RWPE1 (cell line): ENCODE data around the gene FEN1.

Source experiments
- CTCF ChIA-PET: fragments of 350-600 bp; sonication (Branson Sonifier 250); formaldehyde crosslinking; extraction: SDS; loops from one replicate; lab custom pipeline; 2021; lab: Yijun Ruan, JAX
- POLR2A ChIA-PET: fragments of 400-600 bp; formaldehyde crosslinking; extraction: SDS; loops from one replicate; lab custom pipeline; 2020; ENCODE audit warnings: antibody characterized with exemption; ENCODE audit not compliant: low non-redundant PET; lab: Yijun Ruan, JAX
- DNase-seq: peaks from one replicate; pipeline ENCODE4 v3.0.0; 2012; ENCODE audit warnings: low spot score
- H3K27ac ChIP-seq: fragments of 450-650 bp; 2 replicates; pipeline ENCODE4 v1.5.1; 2017
- TF ChIP-seq, protein P1 (sequence below): fragments of 450-650 bp; conservative IDR thresholded peaks from 2 replicates; pipeline ENCODE4 v1.5.1; 2017; ENCODE audit warnings: low read depth, mild to moderate bottlenecking

Gene FEN1

DNA sequence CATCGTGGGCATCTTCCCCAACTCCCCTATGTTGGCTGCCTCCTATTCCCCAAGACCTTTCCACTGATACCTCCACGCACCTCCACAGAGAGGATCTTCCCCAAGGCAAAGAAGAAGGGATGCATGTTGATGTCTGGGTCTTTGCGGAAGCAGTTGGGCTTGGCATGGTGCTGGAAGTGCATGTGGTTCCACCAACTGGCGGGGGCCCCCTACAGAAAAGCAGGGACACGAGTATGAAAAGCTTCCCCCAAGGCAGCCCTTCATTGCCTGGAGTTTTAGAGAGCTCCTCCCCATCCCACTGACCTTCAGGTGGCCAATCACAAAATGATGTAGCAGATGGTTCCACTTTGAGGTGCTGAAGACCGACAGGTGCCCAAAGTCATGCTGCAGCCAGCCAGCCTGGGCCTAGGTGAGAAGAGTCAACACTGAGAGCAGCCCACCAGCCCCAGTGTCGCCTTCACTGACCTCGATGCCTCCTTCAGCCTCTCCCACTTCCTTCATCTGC, 18.0 kb downstream of the FEN1 start:
- H3K27ac ChIP-seq, result peak overlapping the region; percentile 97
- no peak for DNase-seq
- CTCF ChIA-PET, result no interaction called here
- POLR2A ChIA-PET, result no interaction called here
- TF ChIP-seq, protein P1, sequence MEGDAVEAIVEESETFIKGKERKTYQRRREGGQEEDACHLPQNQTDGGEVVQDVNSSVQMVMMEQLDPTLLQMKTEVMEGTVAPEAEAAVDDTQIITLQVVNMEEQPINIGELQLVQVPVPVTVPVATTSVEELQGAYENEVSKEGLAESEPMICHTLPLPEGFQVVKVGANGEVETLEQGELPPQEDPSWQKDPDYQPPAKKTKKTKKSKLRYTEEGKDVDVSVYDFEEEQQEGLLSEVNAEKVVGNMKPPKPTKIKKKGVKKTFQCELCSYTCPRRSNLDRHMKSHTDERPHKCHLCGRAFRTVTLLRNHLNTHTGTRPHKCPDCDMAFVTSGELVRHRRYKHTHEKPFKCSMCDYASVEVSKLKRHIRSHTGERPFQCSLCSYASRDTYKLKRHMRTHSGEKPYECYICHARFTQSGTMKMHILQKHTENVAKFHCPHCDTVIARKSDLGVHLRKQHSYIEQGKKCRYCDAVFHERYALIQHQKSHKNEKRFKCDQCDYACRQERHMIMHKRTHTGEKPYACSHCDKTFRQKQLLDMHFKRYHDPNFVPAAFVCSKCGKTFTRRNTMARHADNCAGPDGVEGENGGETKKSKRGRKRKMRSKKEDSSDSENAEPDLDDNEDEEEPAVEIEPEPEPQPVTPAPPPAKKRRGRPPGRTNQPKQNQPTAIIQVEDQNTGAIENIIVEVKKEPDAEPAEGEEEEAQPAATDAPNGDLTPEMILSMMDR, result no peak

DNA sequence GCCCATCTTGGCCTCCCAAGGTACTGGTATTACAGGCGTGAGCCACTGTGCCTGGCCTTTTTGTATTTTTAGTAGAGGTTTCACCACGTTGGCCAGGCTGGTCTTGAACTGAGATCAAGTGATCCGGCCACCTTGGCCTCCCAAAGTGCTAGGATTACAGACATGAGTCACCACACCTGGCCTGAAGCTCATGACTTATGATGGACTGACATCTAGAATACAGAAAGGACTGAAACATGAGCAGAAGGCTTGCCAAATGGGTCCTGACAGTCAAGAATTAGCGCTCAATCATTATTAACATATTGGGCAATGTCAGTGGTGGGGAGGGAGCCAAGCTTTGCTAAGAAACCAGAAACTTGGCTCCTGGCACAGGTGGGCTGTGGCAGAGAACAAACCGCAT, 19.1 kb downstream of the FEN1 start:
- TF ChIP-seq, protein P1, result no peak
- ChIA-PET POLR2A (no interaction called here), CTCF (interaction anchor here (0.6 kb wide), 1 partner anchor 86 kb away, joined by 7 read pairs; no protein-coding TSS in a partner anchor)
- H3K27ac ChIP-seq, result peak overlapping the region; percentile 97
- no peak for DNase-seq

DNA sequence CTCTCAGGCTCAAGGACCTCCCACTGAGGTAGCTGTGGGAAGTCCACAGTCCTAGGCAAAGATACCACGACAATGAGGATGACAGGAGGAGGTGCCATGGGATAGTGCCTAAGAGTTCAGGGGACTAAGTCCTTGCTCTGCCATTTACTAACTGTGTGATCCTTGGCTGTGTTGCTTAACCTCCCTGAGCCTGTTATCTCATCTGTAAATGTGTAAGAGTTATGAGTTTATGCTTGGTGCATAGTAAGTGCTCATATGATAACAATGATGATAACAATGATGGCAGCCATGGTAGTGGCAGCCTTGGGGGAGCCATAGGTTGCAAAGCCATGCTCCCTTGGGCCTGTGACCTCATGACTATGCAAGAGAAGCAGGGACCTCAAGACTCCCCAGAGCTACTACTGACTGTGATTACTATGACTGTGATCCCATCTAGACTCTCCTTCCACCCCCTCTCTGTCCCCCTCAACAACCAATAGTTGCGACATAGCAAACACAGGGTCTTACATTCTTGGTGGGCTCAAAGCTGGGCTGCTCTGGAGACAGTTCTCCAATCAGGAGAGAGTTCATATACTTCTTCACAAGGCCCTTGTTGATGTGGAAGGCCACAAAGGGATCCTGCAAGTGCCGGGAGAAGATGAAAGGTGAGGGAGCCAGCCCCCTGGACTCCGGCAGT, 20.2 kb downstream of the FEN1 start:
- ChIA-PET CTCF (no interaction called here), POLR2A (no interaction called here)
- no peak for DNase-seq
- H3K27ac ChIP-seq, result peak overlapping the region; percentile 97
- TF ChIP-seq, protein P1, result no peak

DNA sequence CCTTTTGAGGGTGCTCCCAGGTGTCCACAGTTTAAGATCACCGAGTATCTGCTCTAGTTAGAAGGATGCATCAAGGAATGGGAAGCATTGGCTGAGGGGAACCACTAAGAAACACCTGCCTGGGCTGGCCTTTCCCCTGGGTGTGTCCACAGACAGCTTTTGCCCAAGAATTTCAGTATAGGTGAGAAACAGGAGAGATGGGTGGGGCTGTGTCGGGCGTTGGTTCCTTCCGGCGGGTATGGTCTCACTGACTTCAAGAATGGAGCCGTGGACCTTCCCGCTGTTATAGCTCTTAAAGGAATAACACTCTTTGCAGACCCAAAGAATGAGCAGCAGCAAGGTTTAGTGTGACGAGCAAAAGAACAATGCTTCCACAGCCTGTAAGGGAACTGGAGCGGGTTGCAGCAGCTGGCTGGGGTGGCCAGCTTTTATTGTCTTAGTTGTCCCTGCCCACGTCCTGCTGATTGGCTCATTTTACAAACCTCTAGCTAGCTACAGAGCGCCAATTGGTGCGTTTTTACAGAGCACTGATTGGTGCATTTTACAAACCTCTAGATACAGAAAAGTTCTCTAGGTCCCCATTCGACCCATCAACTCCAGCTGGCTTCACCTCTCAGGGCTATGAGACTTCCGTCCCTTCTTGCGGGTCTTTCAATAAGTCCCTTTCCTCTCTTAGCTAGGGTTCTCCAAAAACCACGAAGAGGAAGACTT, 21.7 kb downstream of the FEN1 start:
- ChIA-PET POLR2A (interaction anchor here (0.9 kb wide), 1 partner anchor 15 kb away, joined by 17 read pairs; no protein-coding TSS in a partner anchor), CTCF (interaction anchor here (1.2 to 1.7 kb wide), 3 partner anchors 15 to 84 kb away, joined by 3 to 5 read pairs (median 4); no protein-coding TSS in a partner anchor)
- H3K27ac ChIP-seq, result peak overlapping the region; percentile 97
- TF ChIP-seq, protein P1, result no peak
- DNase-seq, result no peak

DNA sequence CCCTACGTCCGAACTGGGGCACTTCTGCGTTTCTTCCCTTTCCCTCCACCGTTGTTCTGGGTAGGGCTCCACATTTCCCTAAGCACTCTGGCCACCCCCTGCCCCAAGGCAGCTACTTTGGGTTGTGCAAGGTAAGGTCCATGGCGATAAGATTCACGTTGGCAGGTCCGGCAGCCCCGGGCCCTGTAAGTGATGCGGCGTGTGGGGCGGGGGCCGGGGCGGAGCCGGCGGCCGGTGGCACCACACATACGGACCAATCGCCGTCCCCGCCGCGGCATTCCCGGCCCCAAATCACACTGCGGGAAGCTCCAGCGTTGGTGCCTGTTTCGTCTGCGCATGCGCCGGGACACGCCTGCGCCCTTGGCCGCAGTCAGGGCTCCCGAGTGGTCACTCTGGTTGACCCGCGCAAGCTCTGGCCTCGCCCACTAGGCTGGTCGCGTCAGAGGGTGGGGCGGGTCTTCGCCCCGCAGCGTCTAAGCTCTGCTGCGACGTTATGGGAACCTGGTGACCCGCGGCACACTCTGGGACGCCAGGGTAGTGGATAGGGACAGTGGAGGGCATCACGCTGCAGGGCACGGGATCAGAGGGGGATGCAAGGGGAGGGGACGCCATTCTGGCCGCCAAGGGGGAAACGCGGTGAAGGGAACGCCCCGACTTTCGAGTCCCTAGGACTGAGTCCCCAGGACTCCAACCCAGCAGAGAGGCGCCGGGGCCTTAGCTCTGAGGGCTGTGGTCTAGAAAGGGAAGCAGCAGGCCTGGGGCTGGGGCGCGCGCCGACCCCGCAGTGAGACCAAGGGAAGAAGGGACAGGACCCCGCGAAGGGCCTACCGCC, 22.5 kb downstream of the FEN1 start:
- peak overlapping the region; percentile 97 for H3K27ac ChIP-seq
- DNase-seq, result peak; percentile 87
- CTCF ChIA-PET, result interaction anchor here (0.6 to 1.7 kb wide), 4 partner anchors 14 to 817 kb away, joined by 3 to 5 read pairs (median 4); no protein-coding TSS in a partner anchor
- TF ChIP-seq, protein P1, result no peak
- POLR2A ChIA-PET, result interaction anchor here (0.5 to 1.2 kb wide), 4 partner anchors 16 to 957 kb away, joined by 4 to 17 read pairs (median 6); partner anchors contain the start of gene TMEM258
